HG02610 (cell line): ENCODE results near the gene NGEF.

ENCODE experiments used
- ATAC-seq: cut with Tn5 transposase; IDR thresholded peaks from one replicate; pipeline ENCODE4 v1.9.1; 2021; ENCODE audit warnings: mild to moderate bottlenecking, moderate library complexity; ENCODE audit not compliant: unreplicated experiment

NGEF gene

DNA sequence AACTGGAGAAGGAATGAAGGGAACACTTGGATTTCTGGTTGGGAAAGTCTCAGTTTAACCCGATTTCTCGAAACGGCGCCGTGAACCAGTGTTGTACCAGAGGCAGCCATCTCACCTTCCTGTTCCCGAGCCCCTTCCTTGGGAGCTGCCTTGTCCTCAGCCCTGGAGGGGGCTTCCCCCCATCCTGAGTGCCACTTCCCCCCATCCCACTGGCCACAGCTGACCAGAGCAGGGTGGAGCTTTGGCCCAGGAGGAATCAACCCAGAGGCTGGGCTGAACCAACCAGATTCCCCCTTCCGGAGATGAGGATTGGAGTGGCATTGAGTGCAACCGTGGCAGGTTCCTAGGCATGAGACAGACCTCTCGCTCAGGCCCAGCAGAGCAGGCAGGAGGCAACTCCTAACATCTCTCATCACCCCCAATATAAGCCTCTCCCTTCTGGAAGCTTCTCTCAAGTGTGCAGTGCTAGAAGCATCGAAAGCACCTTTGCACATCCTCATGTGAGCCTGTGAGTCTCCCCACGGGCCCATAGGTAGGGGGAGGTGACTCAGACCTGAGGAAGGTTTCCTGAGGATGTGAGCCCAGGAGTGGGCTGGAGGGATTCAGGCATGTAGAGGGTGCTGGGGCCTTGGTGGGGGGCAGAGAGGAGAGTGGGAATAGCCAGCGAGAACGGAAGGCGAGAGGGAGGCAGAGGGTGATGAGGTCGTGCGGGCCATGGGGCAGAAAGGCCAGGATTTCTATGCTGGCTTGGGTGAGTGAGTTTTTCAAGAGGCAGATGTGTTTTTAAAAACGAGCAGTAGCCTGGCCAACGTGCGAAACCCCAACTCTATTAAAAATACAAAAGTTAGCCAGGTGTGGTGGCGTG, 11.9 kb downstream of the NGEF start:
- ATAC-seq = no peak

DNA sequence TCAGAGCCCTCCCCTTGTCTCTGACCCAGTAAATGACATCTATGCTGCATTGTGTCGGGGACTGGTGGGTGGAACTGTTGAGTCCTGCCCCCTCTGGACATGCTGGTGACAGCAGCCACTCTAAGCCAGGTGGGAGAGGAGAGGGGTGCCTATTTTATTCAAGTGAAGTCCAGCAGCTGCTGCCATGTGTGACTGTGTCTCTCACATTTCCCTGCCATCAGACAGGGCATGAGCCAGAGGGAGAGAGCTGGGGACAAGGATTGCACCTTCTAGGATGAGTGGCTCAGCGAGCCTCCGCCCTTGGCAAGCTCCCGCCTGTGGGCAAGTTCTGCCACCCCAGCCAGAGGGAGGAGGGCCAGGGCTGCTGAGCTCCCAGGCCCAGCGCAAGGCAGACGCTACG, 13.7 kb downstream of the NGEF start:
- ATAC-seq = no peak

DNA sequence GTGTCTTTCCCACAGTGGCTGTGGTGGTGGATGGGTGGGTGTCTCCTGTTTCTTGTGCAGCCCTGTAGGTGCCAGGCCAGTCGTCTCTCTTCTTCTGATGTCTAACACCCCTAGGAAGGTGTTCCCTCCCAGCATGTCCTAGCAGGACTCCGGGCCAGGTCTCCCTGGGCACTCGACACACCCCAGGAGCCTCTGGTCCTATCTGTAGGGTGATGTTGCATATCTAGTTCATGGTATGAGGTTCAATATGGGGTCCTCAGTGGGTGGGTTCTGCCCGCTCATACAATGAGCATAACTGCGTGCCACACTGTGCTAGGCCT, 14.4 kb downstream of the NGEF start:
- ATAC-seq = no peak

DNA sequence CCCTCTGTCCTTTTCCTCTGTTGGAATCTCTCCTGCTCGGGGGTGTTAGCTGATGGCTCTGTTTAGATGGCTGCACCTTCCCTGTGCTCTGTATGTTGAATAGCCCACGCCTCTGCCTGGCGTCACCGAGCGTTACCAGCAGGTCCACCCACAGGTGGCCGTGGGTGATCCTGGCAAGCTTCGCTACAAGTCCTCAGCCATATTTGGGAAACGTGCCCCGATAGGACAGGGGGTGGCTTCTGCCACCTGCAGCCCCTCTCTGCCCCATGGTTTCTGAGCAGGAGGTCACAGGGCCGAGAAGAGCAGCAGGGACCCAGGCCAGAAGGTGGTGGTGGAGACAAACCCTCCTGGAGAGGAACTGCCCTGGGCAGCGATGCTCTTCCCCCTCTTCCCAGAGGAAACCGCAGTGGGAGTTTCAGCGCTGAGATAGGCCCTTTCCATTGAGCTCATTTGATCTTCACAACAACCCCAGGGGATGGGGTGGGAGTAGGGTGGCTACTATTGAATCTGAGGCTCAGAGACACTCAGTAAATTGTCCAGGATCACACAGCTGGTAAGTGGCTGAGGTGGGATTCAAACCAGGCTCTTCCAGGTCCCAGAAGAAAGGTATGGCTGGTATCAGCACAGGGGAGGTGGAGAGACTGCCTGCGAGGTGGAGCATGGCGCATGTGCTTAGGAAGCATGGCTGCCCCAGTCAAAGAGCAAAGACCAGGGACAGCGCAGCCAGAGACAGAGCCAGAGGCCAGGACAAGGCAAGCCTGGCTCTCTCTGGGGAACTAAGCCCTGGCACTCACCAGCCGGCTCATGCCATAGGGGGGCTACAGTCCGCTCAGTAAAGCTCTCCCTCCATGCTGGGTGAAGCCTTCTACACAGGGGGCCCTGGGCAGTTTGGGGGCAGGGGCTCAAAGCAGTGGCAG, 15.0 kb downstream of the NGEF start:
- no peak for ATAC-seq

DNA sequence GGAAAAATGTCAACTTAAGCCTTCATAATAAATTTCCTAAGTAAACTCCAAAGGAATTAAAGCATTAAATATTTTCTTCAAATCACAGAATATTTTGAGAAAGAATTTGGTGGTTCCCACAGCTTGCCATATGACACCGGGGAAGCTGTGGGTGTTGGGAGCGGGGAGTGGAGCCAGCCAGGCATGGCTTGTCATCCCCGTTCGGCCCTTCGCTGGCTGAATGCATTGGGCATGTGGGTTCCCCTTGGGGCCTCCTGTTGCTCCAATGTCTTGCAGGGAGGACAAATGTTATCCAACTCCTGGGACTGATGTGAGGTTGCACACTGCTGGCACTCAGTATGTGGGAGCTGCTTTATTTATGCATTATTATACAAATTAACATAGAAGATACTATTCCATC, 18.6 kb downstream of the NGEF start:
- ATAC-seq = no peak

DNA sequence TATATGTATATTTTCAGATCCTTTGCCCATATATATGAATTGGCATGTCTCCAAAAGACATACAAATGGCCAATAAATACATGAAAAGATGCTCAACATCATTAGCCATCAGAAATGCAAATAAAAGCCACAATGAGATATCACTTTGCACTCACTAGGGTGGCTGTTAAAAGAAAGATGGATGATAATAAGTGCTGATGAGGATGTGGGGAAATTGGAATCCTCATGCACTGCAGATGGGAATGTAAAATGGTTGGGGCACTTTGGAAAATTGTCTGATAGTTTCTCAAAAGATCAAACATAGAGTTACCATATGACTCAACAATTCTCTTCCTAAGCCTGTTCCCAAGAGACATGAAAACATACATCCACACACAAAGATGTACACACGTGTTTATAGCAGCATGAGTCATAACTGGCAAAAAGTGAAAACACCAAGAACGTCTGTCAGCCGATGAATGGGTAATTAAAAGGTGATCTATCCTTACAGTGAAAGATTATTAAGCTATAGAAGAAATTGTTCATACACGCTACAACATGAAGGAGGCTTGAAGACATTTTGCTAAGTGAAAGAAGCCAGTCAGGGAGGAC, 19.7 kb downstream of the NGEF start:
- no peak for ATAC-seq

DNA sequence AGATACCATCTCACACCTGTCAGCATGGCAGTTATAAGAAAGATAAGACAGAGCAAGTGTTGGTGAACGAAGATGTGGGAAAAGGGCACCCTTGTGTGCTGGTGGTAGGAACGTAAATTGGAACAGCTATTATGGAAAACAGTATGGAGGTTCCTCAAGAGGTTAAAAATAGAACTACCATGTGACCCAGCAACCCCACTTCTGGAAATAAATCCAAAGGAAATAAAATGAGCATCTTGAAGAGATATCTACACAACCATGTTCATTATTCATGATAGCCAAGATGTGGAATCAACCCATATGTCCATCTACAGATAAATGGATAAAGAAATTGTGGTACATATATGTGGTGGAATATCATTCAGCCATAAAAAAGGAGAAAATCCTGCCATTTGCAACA, 26.9 kb downstream of the NGEF start:
- ATAC-seq = no peak

DNA sequence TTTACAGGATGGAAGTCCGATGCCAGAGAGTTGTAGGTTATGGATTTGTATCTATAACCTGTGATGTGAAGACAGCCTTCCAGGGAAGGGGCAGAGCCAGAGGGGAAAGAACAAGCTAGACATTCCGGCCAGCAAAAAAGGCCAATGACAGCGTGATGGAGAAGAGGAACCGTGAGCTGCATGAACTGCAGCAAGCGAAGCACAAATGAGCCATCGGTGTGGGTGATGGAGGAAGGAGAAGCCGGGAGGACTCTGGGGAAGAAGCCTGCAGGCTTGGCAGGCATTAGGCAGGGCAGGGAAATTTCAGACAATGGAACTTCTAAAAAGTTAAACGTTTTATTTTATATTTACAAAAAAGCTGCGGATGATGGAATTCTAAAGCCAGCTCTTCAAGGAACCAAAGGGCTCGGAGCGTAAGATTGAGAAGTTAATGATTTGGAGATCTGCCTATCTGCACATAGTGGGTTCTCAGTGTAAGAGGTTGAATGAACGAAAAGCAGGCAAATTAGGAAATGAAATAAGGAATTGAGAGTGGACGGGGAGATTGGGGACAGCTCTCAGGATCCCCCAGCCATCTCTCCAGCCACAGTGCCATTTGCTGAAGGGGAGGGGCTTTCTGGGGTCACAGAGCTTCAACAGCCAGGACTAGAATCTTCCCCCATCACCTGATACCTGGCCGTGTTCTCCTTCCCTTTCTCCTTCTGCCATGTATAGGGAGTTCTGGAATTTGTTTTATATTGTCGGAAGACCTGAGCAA, 28.4 kb downstream of the NGEF start:
- ATAC-seq = no peak

DNA sequence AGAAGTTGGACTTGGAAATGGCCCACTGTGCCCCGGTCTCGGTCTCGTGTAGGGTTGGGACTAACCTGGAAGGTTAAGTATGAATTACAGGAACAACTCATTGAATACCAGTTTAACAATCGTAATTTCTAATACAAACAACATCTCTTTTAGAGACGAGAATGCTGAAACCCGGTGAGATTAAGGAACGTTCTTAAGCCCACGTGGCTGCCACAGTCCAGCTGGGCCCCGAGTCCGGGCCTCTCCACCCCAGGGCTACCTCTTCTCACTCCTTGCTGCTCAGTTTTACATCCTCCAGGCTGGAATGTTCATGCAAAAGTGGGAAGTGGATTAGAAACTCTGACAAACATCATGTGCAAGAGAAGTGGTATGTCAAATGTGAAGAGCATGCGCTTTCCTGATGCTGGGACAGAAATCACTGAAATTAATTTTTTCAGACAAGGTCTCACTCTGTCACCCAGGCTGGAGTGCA, 29.4 kb downstream of the NGEF start:
- no peak for ATAC-seq

DNA sequence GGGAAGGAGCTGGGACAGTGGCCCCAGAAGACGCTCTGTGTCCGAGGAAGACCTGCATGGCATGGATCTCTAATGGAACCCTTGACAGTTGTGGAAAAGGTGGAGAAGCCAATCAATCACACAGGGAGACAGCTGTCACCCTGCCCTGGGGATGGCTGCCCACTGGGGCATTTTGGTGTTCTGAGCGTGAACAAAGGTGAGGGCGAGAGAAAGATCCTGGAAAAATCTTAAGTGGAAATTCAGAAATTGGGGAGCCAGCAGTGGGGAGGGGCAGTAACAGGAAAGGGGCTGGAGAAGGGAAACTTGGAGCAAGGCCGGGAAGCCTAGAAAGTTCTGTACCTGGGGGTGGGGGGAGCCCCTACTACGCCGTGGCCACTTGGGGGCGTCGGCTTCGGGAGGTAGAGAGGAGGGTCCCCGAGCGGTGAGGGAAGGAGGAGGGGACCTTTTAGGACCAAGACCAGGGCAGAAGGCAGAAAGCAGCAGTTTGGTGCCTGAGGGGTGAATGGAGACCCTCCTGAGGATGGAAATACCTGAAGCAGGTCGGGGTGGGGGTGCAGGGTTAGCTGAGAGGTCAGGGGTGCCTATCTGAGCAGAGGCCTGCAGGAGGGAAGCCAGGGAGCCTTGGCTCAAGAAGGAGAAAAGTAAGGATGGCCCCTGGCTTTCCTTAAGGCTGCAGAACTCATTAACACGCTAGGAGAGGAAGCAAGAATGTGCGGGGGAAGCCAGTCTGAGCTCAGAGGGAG, 30.0 kb downstream of the NGEF start:
- ATAC-seq = no peak

DNA sequence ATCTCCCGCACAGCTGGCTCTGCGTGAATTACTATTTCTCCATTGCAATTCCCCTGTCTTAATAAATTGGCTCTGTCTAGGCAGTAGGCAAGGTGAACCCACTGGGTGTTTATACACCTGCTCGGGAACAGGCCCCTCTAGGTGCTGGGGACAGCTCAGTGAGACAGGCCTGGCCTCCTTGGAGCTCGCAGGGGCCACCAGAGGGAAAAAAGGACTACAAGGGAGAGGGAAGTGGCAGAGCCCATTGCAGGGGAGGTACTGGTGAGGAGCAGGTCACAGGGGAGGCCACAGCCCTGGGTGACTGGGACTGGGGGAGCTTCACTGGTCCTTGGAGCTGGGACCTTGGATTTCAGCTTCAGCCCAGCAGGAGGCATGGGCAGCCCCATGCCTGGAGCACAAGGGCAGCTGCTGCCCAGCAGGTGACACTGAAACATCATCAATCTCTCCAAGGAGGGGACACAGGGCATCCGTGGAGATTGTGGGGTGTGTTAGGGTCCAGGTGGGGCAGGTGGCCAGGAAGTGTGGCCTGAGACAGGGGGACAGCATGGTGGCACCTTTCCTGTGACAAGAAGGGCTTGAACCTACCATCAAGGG, 31.2 kb downstream of the NGEF start:
- no peak for ATAC-seq

DNA sequence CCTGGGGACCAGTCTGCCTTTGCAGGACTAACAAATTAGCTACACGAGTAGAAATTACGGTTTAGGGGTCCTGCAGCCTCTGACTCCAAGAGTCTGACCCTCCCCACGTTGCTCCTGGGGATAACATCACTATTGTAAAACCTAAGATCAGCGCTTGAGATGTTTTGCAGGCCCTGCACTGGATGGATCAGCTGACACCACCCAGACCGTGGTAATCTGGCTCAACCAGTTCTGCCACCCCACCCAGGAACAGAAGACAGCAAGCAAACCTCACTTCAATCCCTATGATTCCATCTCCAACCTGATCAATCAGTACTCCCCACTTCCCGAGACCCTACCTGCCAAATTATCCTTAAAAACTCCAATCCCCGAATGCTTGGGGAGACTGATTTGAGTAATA, 31.7 kb downstream of the NGEF start:
- no peak for ATAC-seq

DNA sequence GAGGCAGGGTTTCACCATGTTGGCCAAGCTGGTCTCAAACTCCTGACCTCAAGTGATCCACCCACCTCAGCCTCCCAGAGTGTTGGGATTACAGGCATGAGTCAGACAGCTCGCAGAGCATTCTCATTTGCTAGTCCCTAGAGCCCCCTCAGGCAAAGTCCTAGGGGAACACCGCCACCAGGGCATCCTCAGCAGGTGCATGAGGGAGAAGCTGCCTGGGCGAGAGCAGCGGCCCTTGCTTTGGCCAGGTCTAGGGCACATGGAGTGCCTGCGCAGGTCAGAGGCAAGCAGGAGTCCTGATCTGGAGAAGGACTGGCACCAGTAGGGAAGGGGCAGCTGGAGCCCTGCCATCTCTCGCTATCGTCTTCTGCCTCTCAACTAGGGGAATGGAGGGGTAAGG, 32.4 kb downstream of the NGEF start:
- no peak for ATAC-seq

DNA sequence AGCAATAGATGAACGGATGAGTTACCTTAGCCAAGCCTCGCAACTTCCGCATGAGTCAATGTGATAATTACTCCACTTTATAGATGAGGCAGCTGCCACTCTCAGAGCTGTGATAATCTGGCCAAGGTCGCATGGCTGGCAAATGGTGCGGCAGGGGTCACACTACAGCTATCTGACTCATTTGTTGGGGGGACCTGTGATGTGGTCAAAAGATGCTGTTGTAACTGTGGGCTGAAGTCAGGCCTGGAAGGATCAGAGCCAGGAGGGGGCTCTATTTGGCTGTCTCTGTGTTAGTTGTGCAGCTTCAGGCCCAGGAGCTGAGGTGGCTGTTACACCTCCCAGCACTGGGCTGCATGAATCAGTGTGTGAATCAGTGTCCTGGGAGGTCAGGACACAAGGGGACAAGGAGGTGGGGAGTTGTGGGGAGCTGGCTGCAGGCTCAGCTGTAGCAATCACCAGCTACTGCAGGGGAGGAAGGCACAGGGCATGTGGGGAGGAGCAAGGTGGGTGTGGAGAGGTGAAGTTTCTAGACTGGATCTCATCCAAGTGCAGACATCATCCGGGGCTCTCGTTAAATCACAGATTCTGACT, 33.1 kb downstream of the NGEF start:
- no peak for ATAC-seq

DNA sequence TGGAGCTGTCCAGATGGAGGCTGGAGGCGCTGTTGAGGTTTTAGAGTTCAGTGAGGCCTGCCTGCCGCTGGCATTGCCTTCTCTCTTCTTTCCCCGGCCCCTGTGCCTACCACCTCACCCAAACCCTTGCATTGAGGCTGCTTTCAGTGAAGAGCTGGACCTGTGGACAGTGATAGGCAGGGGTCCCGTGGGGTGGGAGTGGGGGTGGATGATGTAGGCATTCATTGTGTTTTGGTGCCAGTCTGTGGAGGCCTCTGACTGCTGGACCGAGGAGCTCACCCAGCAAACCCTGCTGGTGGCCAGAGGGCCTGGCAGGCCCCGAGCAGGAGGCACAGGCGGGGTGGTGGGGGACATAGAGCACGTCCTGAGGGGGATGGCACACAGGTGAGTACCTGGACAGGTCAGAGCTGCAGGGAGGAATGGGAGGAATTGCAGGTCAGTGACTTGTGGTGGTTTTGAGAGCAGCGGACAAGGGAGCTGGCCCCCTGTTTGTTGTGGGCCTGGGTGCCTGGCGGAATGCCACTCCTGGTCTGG, 35.6 kb downstream of the NGEF start:
- ATAC-seq = no peak

DNA sequence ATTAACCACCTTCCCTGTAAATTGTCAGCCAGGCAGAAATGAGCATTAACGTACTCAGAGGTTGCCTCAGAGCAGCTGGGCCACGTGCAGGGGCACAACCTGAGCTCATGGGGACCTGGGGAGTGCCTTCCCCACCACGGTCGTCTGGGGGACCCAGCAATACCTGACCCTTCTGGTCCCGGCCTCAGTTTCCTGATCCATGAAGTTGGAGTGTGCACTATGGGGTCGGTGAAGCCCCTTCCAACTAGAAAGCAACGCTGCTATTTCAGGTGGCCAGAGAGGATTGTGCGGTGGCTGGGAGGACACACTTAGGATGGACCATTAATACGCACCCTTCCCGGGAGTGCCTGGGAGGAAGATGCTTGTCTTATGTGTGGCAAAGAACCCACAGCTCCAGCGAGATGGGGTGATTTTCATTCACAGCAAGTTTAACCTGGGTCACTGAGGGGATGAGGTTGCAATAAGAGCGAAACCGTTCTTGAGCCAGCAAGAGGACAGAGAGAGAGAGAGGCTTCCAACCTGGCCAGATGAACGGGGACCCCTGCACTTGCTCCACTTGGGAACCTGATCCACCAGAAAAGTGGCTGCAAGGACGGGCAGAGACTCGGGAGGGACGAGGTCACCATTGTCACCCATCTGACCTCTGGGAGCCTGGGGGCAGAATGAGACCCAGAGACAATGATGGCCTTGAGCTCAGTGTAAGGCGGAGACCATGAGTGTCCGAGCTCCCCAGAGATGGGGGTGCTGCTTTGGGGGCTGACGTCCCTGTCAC, 36.2 kb downstream of the NGEF start:
- no peak for ATAC-seq

DNA sequence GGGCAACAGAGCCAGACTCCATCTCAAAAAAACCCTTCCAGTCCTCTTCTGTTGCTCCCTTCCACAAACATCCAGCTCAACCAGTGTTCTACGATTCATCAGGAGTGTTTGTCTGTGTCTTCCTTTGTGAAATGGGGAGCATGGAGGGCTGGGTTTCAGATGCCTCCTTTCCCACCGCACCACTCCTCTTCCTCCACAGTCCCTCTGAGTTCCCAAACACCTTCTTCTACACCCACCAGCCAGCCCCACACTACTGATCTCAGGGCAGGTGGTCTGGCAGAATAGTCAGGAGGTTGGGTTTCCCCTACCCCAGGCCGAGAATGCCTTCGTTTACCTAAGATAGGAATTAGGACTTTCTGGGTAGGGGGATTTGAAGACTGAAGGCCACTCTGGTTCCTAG, 36.9 kb downstream of the NGEF start:
- no peak for ATAC-seq

DNA sequence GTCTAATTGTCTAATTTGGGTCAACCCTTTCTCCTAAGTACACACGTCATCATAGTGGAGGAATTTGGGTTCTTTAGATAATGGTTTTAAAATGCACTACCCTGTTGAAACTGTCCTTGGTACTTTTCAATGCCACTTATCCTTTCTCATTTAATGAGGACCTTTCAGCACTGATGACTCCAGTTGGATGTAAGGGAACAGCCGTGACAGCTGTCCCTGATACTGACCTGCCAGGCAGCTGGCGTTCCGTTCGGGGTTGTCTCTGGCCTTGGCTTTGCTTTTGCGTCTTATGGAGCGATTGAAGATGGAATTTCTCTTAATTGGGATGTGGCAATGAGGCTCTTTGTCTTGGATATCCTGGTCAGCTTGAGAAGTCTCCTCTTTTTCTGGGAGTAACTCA, 38.7 kb downstream of the NGEF start:
- no peak for ATAC-seq

DNA sequence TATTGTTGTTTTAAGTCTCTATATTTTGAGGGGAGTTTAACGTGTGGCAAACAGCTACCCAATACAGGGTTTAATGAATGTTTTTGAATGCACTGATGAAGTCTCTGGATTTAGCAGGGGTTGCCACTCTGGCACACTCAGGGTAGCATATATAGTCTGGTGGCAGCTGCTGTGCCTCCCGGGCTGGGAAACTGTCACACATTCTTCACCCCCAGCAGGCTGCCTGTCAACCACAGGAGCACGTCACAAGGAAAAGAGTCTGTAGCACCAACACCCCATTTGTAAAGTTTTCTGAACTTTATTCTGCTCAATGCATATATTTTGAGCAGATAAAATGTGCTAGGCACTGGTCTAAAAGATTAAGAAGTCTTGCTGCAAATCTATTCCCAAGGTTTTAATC, 39.3 kb downstream of the NGEF start:
- ATAC-seq = no peak
